ENCODE results near the gene HAO1. TPM values are rescaled to one million over a fixed set of nuclear protein-coding genes. Genes with fewer than 3 reads are reported as not detected.
"Not testable (repeated sequence)": the region's sequence is repeated elsewhere in the genome, so short reads cannot be mapped to it uniquely, and the experiment has no call there.

HAO1 gene
- total RNA-seq, 1 donor from 2014 or later: not detected

- DNase-seq: no peak
Observed at GRCh38 chr20:7850775-7851490, 89.3 kb downstream of the HAO1 start.

GRCh38 chr20:7849675-7850074 is 90.6 kb downstream of the HAO1 start:
- DNase-seq: no peak

- no peak for DNase-seq
Observed at GRCh38 chr20:7848351-7848750, 91.9 kb downstream of the HAO1 start.

GRCh38 chr20:7843613-7844012 is 96.6 kb downstream of the HAO1 start:
- no peak for DNase-seq

GRCh38 chr20:7841971-7842310 is 98.3 kb downstream of the HAO1 start:
- DNase-seq: no peak

- DNase-seq: no peak
Observed at GRCh38 chr20:7841291-7841970, 98.8 kb downstream of the HAO1 start.

- no peak for DNase-seq
Observed at GRCh38 chr20:7836076-7836475, 104.2 kb downstream of the HAO1 start.

GRCh38 chr20:7834441-7834840 is 105.8 kb downstream of the HAO1 start:
- DNase-seq: not testable (repeated sequence)

Small RNA genes within 50 kb of the gene (small RNA-seq; reads per million reads assigned to genes)
- gene AL021879.1: not detected

Other genes with a start within 250 kb of the HAO1 start
- gene TMX4, start 79.3 kb upstream of the HAO1 start, total RNA-seq: 46.8 TPM
- 72.5 TPM for gene PLCB1, start 191.8 kb upstream of the HAO1 start, total RNA-seq

Measured in occipital lobe (tissue), 3 donors.